HG03439 (cell line): ENCODE data around the gene CEP164.

Source experiments
- ATAC-seq: cut with Tn5 transposase; IDR thresholded peaks from one replicate; pipeline ENCODE4 v1.9.1; 2021; ENCODE audit warnings: mild to moderate bottlenecking, moderate library complexity; ENCODE audit not compliant: unreplicated experiment

Gene CEP164

DNA sequence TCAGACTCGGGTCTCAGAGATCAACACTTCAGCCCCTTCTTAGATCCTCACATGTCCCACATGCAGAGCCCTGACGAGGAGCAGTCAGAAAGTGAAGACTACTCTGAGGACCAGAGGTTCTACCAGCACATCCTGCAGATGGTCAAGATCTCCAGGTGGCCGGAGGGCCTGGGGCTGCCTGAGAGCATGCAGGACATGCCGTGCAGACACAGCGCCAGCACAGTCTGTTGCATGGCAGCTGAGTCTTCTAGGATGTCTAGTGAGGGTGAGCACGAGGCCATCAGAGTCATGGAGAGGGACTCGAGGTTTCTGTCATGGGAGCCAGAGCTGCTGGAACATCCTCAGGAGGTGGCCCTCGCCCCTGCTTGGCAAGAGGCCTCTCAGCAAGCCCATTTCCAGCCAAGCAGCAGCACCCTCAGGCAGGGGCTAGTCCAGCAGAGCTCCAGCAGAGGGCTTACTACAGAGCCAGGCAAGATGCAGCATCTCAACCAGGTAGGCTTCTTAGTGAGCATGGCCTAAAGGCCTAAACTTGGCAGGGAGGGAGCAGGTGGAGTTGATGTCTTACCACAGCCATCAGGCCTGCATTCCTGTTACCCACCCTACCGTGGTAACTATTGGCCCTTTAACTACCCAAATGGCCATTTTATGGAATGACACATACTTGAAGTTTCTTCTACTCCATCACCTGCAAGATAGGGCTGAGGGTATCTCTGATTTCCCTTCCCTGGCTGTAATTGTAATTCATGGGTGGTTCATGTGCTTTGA, 28.7 kb downstream of the CEP164 start:
- ATAC-seq = no peak

DNA sequence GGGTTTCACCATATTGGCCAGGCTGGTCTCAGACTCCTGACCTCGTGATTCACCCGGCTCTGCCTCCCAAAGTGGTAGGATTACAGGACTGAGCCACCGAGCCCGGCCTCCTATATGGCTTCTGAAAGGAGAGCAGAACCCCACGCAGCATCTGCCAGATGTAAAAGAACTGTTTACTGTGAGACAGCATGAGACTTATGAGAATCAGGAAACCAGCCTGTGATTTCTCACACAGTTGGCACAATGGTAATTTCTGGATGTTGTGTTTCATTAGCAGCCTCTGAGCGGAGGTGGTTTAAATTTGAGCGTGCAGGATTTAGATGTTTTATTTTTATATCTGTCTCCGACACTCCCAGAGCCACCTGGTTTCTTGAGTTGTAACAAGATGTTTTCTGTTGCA, 33.8 kb downstream of the CEP164 start:
- no peak for ATAC-seq

DNA sequence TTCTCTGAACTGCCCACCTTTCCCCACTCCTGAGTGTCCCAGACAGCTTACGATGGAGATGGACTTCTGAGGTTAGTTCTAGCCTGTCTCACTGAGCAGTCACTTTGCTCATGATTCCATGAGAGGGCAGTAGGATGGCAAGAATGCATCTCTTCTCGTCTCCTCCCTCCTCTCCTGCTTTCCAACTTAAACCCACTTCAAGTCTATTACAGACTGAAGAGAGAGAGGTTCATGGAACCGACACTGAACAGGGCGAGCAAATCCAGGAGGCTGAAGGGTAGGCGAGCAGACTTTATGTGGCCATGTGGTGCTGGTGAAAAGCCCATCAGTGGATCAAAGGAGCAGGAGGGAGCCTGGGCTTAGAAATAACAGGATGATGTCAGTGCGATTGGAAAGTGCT, 38.6 kb downstream of the CEP164 start:
- no peak for ATAC-seq

DNA sequence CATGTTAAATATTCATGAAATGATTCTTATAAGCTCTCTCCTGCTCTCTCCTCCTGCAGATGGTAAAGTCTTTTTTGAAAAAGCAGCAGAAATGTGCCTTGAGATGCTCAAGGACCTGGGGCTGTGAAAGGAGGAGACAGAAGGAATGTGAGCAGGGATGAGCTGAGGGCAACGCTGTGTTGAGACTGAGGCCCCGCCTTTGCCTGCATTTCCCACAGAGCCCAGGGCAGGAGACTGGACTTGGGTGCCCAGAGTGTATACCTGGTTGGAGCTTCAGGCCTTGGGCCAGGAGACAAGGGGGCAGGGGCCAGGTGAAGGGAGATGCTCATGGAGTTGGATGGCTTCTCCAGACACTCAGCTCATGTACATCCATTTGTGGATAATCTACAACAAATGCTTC, 39.2 kb downstream of the CEP164 start:
- no peak for ATAC-seq

DNA sequence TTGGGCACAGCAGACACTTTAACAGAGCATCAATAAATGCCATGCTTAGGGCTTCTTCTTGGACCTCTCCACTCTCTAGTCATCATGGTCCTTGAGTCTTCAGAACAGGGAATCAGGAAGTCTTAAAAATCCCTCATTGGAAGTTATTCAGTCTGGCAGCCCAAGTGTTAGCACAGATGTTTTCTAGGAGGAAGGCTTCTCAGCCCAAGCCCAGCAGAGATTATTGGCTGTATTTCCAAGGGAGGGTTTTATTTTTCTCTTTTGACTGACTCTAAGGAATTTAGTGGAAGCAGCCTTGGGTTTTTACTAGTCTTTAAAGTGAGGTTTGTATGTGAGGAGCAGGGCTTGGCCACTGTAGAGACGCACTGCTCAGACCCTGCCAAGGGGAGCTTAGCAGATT, 41.9 kb downstream of the CEP164 start:
- no peak for ATAC-seq

DNA sequence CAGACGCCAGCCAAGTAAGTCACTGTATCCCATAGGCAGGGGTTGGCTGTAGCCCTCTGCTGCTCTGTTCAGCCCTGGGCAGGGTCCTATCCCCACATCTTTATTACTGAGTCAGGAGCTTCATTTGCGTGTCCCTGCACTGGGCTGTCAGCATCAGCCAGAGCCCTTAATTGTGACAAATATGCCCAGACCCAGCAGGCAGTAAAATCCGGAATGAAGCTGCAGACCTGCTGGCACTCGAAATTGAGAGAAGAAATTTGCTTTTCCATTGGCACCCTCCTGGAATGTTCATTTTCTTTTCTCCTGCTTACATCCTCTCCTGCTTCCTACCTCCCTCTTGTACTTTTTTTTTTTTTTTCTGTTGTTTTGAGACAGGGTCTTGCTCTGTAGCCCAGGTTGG, 43.8 kb downstream of the CEP164 start:
- no peak for ATAC-seq

DNA sequence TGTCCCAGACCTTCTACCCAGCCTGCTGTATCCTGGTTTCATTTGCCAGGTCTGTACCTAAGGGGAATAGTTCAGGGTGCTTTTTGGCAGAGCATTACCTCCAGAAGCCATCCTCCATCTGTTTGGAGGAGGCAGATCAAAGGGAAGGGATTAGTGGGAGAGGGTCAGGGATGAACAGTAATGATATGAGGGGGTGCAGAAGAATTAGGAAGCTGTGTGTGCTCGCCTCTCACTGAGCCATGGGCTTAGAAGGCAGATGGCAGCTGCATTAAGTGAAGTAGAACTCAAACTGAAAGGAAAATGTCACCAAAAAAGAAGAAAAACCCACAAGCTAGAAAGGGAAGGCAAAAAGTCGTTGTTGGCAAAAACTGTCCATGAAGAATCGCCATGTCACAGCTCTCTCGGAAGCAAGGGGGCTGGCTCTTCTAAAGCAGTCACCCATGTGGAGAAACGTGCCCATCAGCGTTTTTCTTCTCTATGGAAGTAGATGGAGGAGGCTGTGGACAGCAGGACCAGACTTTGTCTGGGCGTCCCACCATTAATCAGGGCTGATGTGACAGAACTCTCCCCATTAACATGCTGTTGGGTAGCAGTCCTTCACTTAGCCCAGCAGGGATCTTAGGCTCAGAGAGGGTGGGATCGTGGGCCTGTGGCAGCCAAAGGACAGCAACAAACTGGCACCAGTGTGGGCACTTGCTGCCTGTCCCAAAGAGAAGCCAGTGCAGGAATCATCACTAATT, 46.8 kb downstream of the CEP164 start:
- ATAC-seq = no peak

DNA sequence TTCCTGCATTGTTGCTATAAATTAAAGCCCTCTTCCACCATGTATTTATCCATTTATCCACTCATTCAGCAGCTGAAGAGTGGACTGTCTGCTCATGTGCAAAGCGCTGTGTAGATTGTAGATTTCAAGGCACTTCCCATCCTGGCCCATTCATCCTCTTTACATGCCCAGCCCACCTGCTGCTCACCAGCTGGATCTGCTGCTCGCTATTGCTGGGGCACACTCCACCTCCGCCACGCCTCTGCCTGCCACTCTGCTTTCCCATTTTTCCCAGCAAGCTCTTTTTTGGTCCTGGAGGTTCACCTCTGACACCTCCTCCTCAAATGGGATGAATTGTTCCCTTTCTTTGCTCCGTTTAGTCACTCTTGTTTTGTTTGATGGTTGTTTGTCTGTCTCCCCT, 48.3 kb downstream of the CEP164 start:
- no peak for ATAC-seq

DNA sequence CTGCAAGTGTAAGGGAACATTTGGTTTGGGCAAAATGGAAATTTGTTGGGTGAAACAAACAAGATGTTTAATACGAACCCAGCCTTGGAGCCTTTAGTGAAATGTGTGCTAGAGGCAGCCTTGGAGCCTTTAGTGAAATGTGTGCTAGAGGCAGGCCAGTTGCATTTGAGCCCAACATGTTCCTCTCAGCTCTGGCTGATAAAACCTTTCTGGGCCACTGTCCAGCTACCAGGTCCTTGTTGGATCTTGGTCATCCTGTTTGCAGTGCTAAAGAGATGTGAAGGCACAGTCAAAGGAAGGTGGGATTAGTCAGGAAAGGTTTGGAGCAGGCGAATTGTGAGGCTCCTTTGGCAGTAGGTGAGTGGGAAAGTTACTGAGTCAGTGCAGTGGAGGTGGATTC, 48.9 kb downstream of the CEP164 start:
- no peak for ATAC-seq

DNA sequence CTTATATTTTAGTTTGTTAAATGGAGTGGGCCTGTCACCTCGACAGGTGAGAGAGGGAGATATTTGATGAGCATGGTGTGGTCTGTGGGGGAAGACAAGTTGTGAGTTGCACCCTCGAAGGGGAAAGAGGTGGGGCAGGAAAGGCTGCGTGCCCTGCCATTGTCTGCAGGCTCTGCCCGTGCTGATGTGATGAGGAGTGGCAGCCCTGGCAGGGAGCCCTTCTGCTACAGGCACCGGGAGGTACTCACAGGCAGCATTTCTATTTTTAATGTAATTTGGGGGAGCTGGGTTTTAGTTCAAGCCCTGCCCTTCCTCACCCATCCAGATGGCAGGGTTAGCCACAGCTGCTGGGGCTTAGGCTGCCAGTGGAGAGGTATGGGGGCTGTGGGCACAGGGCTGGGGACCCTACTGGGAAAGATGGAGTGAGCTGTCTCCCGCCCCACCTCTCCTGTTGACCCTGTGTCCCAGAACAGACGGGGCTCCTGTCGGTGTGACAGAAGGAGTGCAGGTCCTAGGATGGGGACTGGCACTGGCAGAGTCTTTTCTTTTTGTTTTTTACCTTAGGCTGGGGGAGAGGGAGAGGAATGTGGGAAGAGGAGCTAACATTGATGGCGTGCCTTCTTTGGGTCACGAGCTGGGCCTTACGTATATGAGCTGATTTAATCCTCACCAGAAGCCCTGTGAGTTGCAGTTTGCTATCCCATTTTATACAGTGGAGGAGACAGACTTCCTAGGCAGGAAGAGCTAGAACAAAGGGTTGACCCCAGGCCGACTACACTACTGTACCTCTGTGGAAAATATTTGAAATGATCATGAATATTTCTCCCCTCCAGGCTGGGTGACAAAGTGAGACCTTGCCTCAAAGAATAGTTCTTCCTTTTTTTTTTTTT, 51.6 kb downstream of the CEP164 start:
- no peak for ATAC-seq

DNA sequence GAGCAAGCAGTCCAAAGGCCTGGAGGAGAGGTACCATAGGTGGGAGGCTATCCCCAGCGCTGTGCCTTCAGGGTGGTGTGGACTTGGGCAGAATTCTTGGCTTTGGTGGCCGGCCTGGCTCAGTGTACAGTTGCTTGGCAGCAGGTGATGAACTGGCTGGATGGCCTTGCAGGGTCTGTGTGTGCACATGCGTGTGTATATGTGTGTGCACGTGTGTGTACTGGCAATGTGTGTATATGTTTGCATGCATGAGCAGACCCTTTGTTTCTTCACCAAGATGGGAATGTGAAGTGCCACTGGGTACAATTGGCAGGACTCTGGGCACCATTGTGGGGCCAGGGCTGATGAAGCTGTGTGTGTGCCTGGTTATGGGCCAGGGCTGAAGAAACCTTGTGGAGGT, 53.0 kb downstream of the CEP164 start:
- ATAC-seq = no peak

DNA sequence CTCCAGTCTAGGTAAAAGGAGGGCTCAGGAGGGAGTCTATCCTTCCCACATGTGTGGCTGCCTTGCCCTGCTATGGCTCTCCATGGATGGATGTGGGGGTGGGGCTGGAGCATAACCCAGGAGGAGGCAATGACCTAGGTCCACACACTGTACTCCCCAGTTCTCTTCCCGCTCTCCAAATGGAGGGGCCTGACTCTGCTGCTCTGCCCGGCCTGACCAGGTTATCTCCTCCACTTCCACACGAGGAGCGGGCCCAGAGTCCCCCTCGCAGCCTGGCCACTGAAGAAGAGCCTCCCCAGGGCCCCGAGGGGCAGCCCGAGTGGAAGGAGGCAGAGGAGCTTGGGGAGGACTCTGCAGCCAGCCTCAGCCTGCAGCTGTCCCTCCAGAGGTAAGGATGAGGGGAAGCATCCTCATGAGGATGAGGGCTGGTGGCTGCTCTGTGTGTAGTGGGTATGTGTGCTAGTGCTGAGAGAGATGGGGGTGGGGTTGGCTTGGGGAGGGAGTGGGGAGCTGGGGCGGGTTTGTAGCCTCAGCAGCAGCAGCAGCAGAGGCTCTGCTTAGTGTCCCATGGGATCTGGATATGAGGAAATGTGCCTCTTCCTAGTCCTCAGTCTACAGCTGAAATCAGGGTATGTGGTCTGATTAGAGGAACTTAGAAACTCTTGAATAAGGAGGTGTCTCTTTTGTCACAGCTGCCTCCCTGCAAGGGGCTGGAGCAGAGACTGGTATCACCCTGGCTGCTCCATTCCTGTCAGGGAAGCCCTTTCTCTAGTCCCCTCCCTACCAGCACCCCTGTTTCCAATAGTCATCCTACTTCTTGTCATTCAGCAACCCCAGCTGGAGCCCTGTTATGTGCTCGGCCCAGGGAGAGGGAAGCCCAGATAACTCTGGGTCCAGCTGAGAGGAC, 54.1 kb downstream of the CEP164 start:
- ATAC-seq = no peak

DNA sequence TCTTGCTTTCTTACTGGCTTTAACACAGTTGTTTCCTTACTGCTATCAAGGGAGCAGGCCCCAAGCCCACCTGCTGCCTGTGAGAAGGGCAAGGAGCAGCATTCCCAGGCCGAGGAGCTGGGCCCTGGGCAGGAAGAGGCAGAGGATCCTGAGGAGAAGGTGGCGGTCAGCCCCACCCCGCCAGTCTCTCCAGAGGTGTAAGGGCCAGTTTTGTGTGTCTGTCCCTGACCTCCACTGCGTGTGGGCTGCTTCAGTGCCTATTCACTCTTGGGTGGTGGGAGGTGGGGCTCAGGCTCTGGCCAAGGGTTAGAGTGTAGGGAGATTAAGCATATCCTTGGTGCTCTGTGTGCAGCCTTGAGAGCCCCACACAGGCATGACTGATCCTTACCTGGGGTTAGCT, 55.1 kb downstream of the CEP164 start:
- no peak for ATAC-seq

DNA sequence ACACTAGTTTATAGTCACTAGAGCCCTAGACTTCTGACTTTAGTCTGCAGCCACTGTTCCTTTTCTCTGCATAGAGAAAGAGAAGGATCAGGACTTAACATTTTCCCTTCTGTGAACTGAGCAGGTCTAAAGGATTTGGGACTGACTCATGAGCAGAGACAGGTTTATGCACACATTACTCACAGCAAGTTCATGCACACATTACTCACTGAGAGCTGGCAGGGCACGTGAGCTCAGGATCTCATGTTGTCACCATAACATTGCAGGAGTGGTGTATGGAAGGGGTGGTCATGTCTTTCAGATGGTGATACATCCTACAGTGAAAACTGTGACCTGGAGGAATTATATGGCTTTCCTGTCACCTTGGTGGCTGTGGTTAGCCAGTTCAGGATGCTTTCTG, 56.4 kb downstream of the CEP164 start:
- no peak for ATAC-seq

DNA sequence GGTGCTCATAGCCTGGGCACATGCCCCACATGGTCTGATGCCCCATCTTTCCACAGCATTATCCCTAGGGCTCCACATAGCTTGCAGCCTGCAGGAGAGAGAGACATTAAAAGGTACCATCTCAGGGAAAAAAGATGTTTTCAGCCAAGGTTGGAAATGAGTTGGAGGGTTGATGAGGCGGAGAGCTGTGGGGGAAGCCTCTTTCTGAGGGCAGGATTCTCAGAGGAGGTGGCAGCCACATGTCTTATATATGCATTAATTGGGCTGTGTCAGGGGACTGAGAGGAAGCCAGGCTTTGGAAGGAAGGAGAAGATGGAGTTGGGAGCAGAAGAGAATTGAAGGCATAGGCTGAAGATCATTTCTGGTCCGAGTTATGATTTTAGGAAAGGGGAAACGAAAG, 57.8 kb downstream of the CEP164 start:
- ATAC-seq = no peak

DNA sequence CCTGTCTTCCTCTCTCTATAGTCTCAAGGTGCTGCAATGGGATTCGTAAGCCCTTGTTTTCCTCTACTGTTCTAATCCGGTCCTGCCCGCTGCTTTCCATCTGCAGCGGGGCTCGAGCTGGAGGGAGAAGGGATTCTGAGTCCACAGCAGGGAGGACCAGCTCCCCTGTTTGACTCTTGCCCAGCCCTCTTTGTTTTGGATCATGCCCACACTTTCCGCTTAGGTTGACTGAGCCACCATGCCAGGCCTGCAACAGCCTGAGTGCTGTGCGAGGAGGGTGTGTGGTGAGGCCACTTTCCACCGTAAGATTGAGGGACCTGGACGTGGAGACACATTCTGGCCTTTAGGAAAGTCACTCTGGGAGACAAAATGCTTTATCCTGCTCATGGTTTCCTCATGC, 58.3 kb downstream of the CEP164 start:
- ATAC-seq = no peak

DNA sequence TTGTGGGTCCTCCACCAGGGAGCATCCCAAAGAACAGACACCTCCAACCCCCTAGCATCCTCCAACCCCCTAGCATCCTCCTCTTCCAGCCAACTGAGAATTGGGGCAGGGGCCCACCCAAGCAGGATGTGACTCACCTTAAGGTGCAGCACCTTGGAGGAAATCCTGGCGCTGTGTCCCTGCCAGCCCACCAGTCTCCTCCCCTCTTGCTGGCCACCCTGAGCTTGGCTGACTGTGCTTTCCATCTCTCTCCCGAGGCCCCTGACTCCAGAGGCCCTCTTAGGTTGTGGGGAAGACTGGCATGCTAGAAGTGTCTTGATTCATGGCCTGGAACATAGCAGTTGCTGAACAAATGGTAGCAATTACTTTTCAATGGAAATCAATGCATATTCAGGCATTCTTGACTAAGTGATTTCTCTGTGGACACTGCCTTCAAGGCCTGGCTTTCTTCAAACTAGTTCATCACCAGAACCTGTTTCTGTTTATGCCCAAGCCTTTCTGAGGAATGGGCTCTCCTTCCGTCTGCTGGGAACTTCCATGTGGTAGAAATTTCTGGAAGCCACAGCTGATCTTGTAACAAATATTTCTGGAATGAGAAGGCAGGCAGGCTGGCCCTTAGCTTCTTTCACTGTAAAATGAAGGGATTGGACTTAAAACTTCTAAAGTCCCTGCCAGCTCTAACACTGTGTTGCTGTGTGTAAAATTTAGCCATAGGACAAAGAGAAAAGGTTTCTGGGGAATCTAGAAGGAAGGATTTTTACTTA, 60.5 kb downstream of the CEP164 start:
- ATAC-seq = no peak

DNA sequence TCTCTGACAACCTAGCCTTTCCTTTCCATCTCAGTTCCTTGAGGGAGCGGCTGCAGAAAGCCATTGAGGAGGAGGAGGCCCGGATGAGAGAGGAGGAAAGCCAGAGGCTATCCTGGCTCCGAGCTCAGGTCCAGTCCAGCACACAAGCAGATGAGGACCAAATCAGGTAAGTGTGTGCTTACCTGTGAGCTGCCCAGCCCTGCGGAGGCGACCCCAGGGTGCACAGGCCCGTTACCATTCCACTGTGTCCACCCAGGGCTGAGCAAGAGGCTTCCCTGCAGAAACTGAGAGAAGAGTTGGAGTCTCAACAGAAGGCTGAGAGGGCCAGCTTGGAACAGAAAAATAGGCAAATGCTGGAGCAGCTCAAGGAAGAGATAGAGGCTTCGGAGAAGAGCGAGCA, 63.1 kb downstream of the CEP164 start:
- no peak for ATAC-seq

DNA sequence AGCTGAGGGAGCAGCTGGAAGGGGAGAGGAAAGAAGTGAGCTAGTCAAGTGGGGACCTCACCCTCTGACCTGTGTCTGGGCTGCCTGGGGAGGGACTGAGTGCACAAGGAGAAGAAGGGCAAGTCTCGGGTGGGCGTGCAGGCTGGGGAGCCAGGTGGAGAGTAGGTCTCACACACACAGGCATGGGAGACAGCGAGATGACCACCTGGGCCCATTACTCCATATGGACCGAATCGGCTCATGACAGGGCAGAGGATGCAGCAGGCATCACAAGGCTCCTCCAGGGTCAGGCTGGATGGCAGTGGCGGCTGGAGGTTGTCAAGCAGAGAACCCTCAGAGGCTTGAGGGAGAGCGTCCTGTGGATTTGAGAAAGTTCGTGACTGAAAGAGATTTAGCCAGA, 63.5 kb downstream of the CEP164 start:
- ATAC-seq = no peak
